Astrocyte (in vitro differentiated cells and primary cell): ENCODE data around the gene LGR4. TPM values are rescaled to one million over a fixed set of nuclear protein-coding genes. Genes with fewer than 3 reads are reported as not detected.

Experiments
- DNase-seq: peaks from one replicate; pipeline ENCODE4 v3.0.0-alpha.2; 2010; ENCODE audit warnings: low read depth
- FAIRE-seq: peaks from 2 replicates; lab custom pipeline; 2011; peaks lifted over from hg19 to GRCh38; lab: Jason Lieb, UNC
- H2AFZ ChIP-seq: 2 replicates; pipeline ENCODE4 v1.6.0; 2012; ENCODE audit warnings: low read depth, low read length, inconsistent platforms
- H3K27ac ChIP-seq: 2 replicates; pipeline ENCODE4 v1.5.1; 2011; ENCODE audit warnings: low read depth, low read length, inconsistent platforms
- H3K27me3 ChIP-seq: 2 replicates; pipeline ENCODE4 v1.6.0; 2011; ENCODE audit warnings: low read length, inconsistent platforms; ENCODE audit not compliant: insufficient read depth
- H3K36me3 ChIP-seq: 2 replicates; pipeline ENCODE4 v1.5.1; 2011; ENCODE audit warnings: low read length, inconsistent platforms; ENCODE audit not compliant: insufficient read depth
- H3K4me1 ChIP-seq: 2 replicates; pipeline ENCODE4 v1.5.1; 2011; ENCODE audit warnings: low read length, inconsistent platforms; ENCODE audit not compliant: insufficient read depth
- H3K4me2 ChIP-seq: 2 replicates; pipeline ENCODE4 v1.6.0; 2012; ENCODE audit warnings: low read length, inconsistent platforms
- H3K4me3 ChIP-seq: 2 replicates; pipeline ENCODE4 v1.5.1; 2011; ENCODE audit warnings: low read depth, mild to moderate bottlenecking, low read length, inconsistent platforms; ENCODE audit not compliant: insufficient read depth
- H3K79me2 ChIP-seq: 2 replicates; pipeline ENCODE4 v1.6.0; 2012; ENCODE audit warnings: mild to moderate bottlenecking, low read length, inconsistent platforms; ENCODE audit not compliant: insufficient read depth
- H3K9ac ChIP-seq: 2 replicates; pipeline ENCODE4 v1.6.0; 2012; ENCODE audit warnings: mild to moderate bottlenecking, low read length, inconsistent platforms
- H3K9me3 ChIP-seq: 2 replicates; pipeline ENCODE4 v1.5.1; 2012; ENCODE audit warnings: low read depth, mild to moderate bottlenecking, low read length, inconsistent platforms; ENCODE audit not compliant: insufficient read depth
- H4K20me1 ChIP-seq: 2 replicates; pipeline ENCODE4 v1.6.0; 2012; ENCODE audit warnings: low read length, inconsistent platforms; ENCODE audit not compliant: insufficient read depth
- H3K27ac Mint-ChIP-seq: one replicate; pipeline ENCODE4 v1.8.0; 2021; ENCODE audit warnings: mild to moderate bottlenecking, mixed read lengths; ENCODE audit not compliant: unreplicated experiment
- H3K27me3 Mint-ChIP-seq: one replicate; pipeline ENCODE4 v1.8.0; 2021; ENCODE audit warnings: low read depth, mixed read lengths; ENCODE audit not compliant: unreplicated experiment
- H3K36me3 Mint-ChIP-seq: one replicate; pipeline ENCODE4 v1.8.0; 2021; ENCODE audit warnings: low read depth, mixed read lengths; ENCODE audit not compliant: unreplicated experiment
- H3K4me1 Mint-ChIP-seq: one replicate; pipeline ENCODE4 v1.8.0; 2021; ENCODE audit warnings: low read depth, mixed read lengths; ENCODE audit not compliant: unreplicated experiment
- H3K4me3 Mint-ChIP-seq: one replicate; pipeline ENCODE4 v1.8.0; 2021; ENCODE audit warnings: mild to moderate bottlenecking, moderate library complexity, mixed read lengths; ENCODE audit not compliant: unreplicated experiment
- H3K9me3 Mint-ChIP-seq: one replicate; pipeline ENCODE4 v1.8.0; 2021; ENCODE audit warnings: mild to moderate bottlenecking, mixed read lengths; ENCODE audit not compliant: unreplicated experiment
- EZH2 ChIP-seq: IDR thresholded peaks from 2 replicates; pipeline ENCODE4 v1.6.1; 2012; ENCODE audit warnings: mild to moderate bottlenecking, low read length, inconsistent platforms; ENCODE audit not compliant: insufficient read depth
- total RNA-seq: library from RNA; stranded (reverse); gene quantifications from 2 replicates; pipeline ENCODE4 v1.2.1, GENCODE V29; 2021
- TF ChIP-seq, protein P1 (sequence below): IDR thresholded peaks from 2 replicates; pipeline ENCODE4 v1.5.1; 2011; ENCODE audit warnings: low read depth, mild to moderate bottlenecking, inconsistent platforms, low read length, moderate library complexity; ENCODE audit not compliant: insufficient read depth

The LGR4 gene
- total RNA-seq, 1 donor from 2014 or later: 50.0 TPM

DNA sequence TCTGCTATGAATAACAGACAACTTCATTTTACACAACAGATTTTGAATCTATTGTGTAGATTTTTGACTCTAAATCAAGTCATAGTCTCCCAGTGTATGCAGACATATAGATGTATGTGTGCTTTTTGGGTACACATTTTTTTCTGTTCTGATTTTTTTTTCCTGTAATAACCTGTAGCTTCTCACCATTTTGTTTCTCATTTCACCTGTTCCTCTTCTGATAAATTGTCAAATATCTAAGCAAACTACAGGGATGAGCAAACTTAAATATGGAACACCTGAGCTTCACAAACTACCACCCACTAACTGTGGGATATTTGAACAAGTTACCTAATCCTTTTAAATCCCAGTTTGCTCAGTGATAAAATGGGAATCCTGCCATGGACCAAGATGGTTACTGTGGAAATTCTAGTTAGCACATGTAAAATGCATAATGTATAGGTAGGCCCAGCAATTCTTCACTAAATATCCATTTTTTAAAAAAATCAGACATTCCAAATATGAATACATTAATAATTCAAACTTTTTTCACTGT is 15.7 kb downstream of the LGR4 start:
- FAIRE-seq: no peak

GRCh38 chr11:27456140-27456794 is 16.3 kb downstream of the LGR4 start:
- H3K9ac ChIP-seq: peak overlapping the region; percentile 57
- H4K20me1 ChIP-seq: peaks cover 21% of the 10 kb centered on the region
- H3K36me3 Mint-ChIP-seq: peaks cover 2% of the 10 kb centered on the region
- peak overlapping the region; percentile 77 for H3K4me2 ChIP-seq
- H3K36me3 ChIP-seq: no peaks in the 10 kb centered on the region
- peak overlapping the region; percentile 73 for H3K27ac ChIP-seq
- peaks cover 89% of the 10 kb centered on the region for H3K79me2 ChIP-seq
- H3K9me3 ChIP-seq: no peaks in the 10 kb centered on the region
- H3K27me3 Mint-ChIP-seq: no peaks in the 10 kb centered on the region
- peaks cover 44% of the 10 kb centered on the region for H3K4me1 Mint-ChIP-seq
- H3K27ac Mint-ChIP-seq: peak overlapping the region; percentile 77
- FAIRE-seq: peak; percentile 50
- H3K4me3 ChIP-seq: no peak overlapping the region
- H3K4me1 ChIP-seq: peaks cover 24% of the 10 kb centered on the region
- H2AFZ ChIP-seq: no peak overlapping the region
- H3K27me3 ChIP-seq: no peaks in the 10 kb centered on the region
- peak; percentile 61 for DNase-seq
- H3K4me3 Mint-ChIP-seq: no peak overlapping the region
- no peaks in the 10 kb centered on the region for H3K9me3 Mint-ChIP-seq
- no peak for TF ChIP-seq EZH2
- TF ChIP-seq, protein P1, sequence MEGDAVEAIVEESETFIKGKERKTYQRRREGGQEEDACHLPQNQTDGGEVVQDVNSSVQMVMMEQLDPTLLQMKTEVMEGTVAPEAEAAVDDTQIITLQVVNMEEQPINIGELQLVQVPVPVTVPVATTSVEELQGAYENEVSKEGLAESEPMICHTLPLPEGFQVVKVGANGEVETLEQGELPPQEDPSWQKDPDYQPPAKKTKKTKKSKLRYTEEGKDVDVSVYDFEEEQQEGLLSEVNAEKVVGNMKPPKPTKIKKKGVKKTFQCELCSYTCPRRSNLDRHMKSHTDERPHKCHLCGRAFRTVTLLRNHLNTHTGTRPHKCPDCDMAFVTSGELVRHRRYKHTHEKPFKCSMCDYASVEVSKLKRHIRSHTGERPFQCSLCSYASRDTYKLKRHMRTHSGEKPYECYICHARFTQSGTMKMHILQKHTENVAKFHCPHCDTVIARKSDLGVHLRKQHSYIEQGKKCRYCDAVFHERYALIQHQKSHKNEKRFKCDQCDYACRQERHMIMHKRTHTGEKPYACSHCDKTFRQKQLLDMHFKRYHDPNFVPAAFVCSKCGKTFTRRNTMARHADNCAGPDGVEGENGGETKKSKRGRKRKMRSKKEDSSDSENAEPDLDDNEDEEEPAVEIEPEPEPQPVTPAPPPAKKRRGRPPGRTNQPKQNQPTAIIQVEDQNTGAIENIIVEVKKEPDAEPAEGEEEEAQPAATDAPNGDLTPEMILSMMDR: no peak

More for the DNA sequence above, 15.7 kb downstream of the LGR4 start:
- Mint-ChIP-seq H3K9me3 (no peaks in the 10 kb centered on the region), H3K27me3 (no peaks in the 10 kb centered on the region), H3K4me3 (no peak overlapping the region), H3K27ac (peak overlapping the region; percentile 7), H3K4me1 (peaks cover 41% of the 10 kb centered on the region), H3K36me3 (peaks cover 2% of the 10 kb centered on the region)
- no peaks in the 10 kb centered on the region for H3K27me3 ChIP-seq
- H2AFZ ChIP-seq: no peak overlapping the region
- peak overlapping the region; percentile 73 for H3K27ac ChIP-seq
- H3K4me2 ChIP-seq: peak overlapping the region; percentile 77
- H3K79me2 ChIP-seq: peaks cover 89% of the 10 kb centered on the region
- TF ChIP-seq, protein P1: no peak
- TF ChIP-seq EZH2: no peak
- H3K9ac ChIP-seq: peak overlapping the region; percentile 57
- H3K36me3 ChIP-seq: no peaks in the 10 kb centered on the region
- H3K4me3 ChIP-seq: no peak overlapping the region
- peaks cover 24% of the 10 kb centered on the region for H3K4me1 ChIP-seq
- no peak for DNase-seq
- H4K20me1 ChIP-seq: peaks cover 17% of the 10 kb centered on the region
- H3K9me3 ChIP-seq: no peaks in the 10 kb centered on the region

DNA sequence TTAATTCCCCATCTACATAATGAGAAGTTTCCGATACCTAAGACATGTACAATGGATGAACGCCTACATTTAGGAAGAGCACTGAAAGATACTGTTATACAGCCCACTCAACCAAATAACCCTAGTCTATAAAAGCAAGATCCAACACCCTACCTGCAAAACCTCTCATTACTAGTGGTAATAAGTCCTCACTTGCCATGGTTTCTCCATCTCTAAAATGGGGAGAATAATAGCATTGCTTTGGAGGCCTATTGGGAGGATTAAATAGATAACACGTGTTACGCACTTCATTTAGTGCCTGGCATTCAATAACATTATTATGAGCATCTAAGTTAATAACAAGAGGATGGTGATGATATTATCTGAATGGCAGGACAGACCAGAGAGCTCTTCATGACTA is 16.9 kb downstream of the LGR4 start:
- peaks cover 2% of the 10 kb centered on the region for H3K36me3 Mint-ChIP-seq
- H2AFZ ChIP-seq: no peak overlapping the region
- no peak for TF ChIP-seq EZH2
- TF ChIP-seq, protein P1: no peak
- FAIRE-seq (no peak), DNase-seq (no peak)
- no peaks in the 10 kb centered on the region for H3K9me3 ChIP-seq
- peaks cover 89% of the 10 kb centered on the region for H3K79me2 ChIP-seq
- H3K4me3 Mint-ChIP-seq: no peak overlapping the region
- peak overlapping the region; percentile 57 for H3K9ac ChIP-seq
- H3K4me2 ChIP-seq: peak overlapping the region; percentile 77
- no peak overlapping the region for H3K27ac Mint-ChIP-seq
- H3K4me1 Mint-ChIP-seq: peaks cover 43% of the 10 kb centered on the region
- H4K20me1 ChIP-seq: peaks cover 27% of the 10 kb centered on the region
- peak overlapping the region; percentile 73 for H3K27ac ChIP-seq
- H3K4me1 ChIP-seq: peaks cover 22% of the 10 kb centered on the region
- H3K27me3 Mint-ChIP-seq: no peaks in the 10 kb centered on the region
- no peaks in the 10 kb centered on the region for H3K36me3 ChIP-seq
- H3K27me3 ChIP-seq: no peaks in the 10 kb centered on the region
- no peak overlapping the region for H3K4me3 ChIP-seq
- H3K9me3 Mint-ChIP-seq: no peaks in the 10 kb centered on the region
